Measurements from ENCODE around the gene RNF144B.

Gene RNF144B

DNA sequence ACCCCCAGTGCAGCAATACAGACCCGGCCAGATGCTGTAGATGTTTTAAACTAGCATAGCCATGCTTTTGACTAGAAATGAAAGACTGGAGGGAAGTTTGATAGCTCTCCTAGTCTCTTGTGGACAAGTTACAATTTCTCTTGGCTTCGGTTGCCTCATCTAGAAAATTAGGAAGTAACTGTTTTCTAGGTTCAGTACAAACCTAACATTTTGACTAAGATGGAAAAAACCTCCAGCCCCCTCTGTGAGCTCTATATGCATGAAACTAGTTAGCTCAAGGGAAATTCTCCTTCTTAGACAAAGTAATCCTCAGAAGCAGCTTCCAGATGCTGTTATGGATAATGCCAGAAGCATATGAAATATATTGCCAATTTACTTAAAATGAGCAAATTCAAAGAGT, 86.6 kb downstream of the RNF144B start:
- no peak overlapping the region for H3K4me3 ChIP-seq (ENCODE audit: low read depth, low read length)
- TF ChIP-seq, protein P1, sequence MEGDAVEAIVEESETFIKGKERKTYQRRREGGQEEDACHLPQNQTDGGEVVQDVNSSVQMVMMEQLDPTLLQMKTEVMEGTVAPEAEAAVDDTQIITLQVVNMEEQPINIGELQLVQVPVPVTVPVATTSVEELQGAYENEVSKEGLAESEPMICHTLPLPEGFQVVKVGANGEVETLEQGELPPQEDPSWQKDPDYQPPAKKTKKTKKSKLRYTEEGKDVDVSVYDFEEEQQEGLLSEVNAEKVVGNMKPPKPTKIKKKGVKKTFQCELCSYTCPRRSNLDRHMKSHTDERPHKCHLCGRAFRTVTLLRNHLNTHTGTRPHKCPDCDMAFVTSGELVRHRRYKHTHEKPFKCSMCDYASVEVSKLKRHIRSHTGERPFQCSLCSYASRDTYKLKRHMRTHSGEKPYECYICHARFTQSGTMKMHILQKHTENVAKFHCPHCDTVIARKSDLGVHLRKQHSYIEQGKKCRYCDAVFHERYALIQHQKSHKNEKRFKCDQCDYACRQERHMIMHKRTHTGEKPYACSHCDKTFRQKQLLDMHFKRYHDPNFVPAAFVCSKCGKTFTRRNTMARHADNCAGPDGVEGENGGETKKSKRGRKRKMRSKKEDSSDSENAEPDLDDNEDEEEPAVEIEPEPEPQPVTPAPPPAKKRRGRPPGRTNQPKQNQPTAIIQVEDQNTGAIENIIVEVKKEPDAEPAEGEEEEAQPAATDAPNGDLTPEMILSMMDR (IDR thresholded peaks at IDR 0.05; ENCODE audit: control insufficient read depth, extremely low read depth, insufficient read depth): no peak
- no peak for DNase-seq (ENCODE audit: low read depth)

- no peak overlapping the region for H3K4me3 ChIP-seq (ENCODE audit: low read depth, low read length)
- DNase-seq (ENCODE audit: low read depth): no peak
These were observed 90.3 kb downstream of the RNF144B start for GRCh38 chr6:18477301-18477941.

GRCh38 chr6:18478610-18479009, 91.5 kb downstream of the RNF144B start:
- no peak overlapping the region for H3K4me3 ChIP-seq (ENCODE audit: low read depth, low read length)
- DNase-seq (ENCODE audit: low read depth): no peak
- TF ChIP-seq, protein P1 (IDR thresholded peaks at IDR 0.05; ENCODE audit: control insufficient read depth, extremely low read depth, insufficient read depth): no peak

More at GRCh38 chr6:18477301-18477941, 90.3 kb downstream of the RNF144B start:
- TF ChIP-seq, protein P1 (IDR thresholded peaks at IDR 0.05; ENCODE audit: control insufficient read depth, extremely low read depth, insufficient read depth): no peak

GRCh38 chr6:18481870-18482269, 94.7 kb downstream of the RNF144B start:
- no peak overlapping the region for H3K4me3 ChIP-seq (ENCODE audit: low read depth, low read length)
- DNase-seq (ENCODE audit: low read depth): no peak
- TF ChIP-seq, protein P1 (IDR thresholded peaks at IDR 0.05; ENCODE audit: control insufficient read depth, extremely low read depth, insufficient read depth): no peak

DNA sequence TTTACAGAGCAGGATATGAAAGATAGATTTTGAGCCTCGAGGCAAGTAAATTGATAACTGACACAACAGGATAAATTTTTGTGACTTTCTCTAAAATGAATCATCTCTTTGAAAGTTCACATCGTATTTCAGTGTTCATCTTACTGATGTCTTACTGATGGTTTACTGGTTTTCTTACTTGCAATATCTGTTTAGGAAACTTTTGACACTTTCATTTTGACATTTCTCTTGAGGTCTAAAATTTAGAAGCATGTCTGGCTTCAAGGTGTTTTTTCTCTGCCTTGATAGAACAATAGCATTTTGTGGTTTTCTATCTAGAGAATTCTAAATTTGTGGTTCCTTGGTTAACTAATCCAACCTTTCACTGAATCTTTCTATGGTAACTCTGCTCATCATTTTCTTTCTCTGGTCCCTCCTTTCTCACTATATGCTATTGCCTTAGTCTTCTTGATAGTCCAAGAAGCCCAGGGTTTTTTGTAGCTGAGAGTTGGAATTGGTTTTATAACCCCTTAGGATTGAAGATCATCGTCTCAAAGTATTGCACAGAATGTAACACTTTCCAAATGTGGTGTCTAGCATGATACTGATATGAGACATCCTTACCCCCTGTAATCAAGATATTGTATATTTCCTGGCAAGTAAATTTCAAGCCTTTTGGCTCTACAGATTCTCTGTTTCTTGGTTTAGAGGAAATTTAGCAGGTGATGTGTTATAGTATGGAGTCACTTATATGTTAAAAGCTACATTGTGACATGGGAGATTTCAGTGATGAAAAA, 98.7 kb downstream of the RNF144B start:
- no peak overlapping the region for H3K4me3 ChIP-seq (ENCODE audit: low read depth, low read length)
- no peak for DNase-seq (ENCODE audit: low read depth)
- TF ChIP-seq, protein P1 (IDR thresholded peaks at IDR 0.05; ENCODE audit: control insufficient read depth, extremely low read depth, insufficient read depth): no peak

DNA sequence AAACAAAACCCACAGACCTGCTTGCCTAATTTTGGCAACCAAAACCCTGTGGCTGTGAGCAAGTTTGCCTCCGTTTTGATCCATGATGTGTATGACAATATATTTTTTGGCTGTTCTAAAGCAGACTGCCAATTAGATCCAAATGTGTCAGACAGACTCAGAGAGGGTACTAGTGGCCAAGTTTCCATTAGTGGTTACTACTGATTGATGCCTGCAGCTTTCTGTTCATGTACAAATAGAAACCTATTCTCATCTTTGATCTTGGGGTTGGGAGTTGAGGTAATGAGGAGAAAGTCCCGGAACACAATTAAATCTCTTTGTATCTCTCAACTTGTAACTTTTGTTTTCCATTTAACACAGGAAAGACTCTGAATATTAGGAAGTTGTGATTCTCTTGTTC, 100.9 kb downstream of the RNF144B start:
- TF ChIP-seq, protein P1 (IDR thresholded peaks at IDR 0.05; ENCODE audit: control insufficient read depth, extremely low read depth, insufficient read depth): no peak
- DNase-seq (ENCODE audit: low read depth): no peak
- no peak overlapping the region for H3K4me3 ChIP-seq (ENCODE audit: low read depth, low read length)
